ENCODE data around the gene TNNI3. TPM values are rescaled to one million over a fixed set of nuclear protein-coding genes. Genes with fewer than 3 reads are reported as not detected.

The TNNI3 gene
- total and polyA plus RNA-seq, 9 of the 15 experiments (the other 6 are each of a cell fraction or from before 2014, with no cell fraction given), result 4.7 to 158 (median 42.0) TPM

GRCh38 chr19:55118401-55118991 is 39.0 kb downstream of the TNNI3 start (continued):
- TF ChIP-seq GTF3C2 (IDR thresholded peaks at IDR 0.05; ENCODE audit: borderline replicate concordance, extremely low read depth, insufficient read length), result no peak
- TF ChIP-seq SIN3B (IDR thresholded peaks at IDR 0.05; ENCODE audit: low read depth), result no peak
- no peak for TF ChIP-seq BCOR (IDR thresholded peaks at IDR 0.05)
- TF ChIP-seq ZHX1 (conservative IDR thresholded peaks at IDR 0.05; ENCODE audit: low read length), result no peak
- TF ChIP-seq ARNT (IDR thresholded peaks at IDR 0.05), result no peak
- no peak for TF ChIP-seq MECOM (CRISPR knock-in tag; IDR thresholded peaks at IDR 0.05)
- TF ChIP-seq SPI1 (IDR thresholded peaks at IDR 0.05; ENCODE audit: borderline replicate concordance, low read depth, low read length), result no peak
- TF ChIP-seq PTTG1 (tag; IDR thresholded peaks at IDR 0.05; ENCODE audit: low read depth), result no peak
- no peak for TF ChIP-seq ZBTB17 (CRISPR knock-in tag; IDR thresholded peaks at IDR 0.05)
- TF ChIP-seq HSF4 (CRISPR knock-in tag; IDR thresholded peaks at IDR 0.05; ENCODE audit: borderline replicate concordance), result no peak
- TF ChIP-seq SRSF7 (optimal IDR thresholded peaks at IDR 0.05; ENCODE audit: low read depth, low read length), result no peak
- TF ChIP-seq WHSC1 (IDR thresholded peaks at IDR 0.05; ENCODE audit: low read length), result no peak
- TF ChIP-seq MITF (IDR thresholded peaks at IDR 0.05), result no peak
- no peak for TF ChIP-seq FOXK2 (conservative IDR thresholded peaks at IDR 0.05 in 1 of 2, IDR thresholded peaks at IDR 0.05 in 1 of 2; ENCODE audit: low read depth in 2 of 2)
- no peak for TF ChIP-seq IRF9 (tag; IDR thresholded peaks at IDR 0.05)
- TF ChIP-seq DACH1 (IDR thresholded peaks at IDR 0.05; ENCODE audit: partially characterized antibody), result no peak
- TF ChIP-seq GABPA (tag; conservative IDR thresholded peaks at IDR 0.05; ENCODE audit: low read depth), result no peak
- TF ChIP-seq PTBP1 (IDR thresholded peaks at IDR 0.05; ENCODE audit: low read depth, low read length), result no peak
- no peak for TF ChIP-seq TSC22D4 (tag; IDR thresholded peaks at IDR 0.05)
